Upper lobe of right lung (tissue), 1 donor: Measurements from ENCODE around the gene ALDH4A1. TPM values are rescaled to one million over a fixed set of nuclear protein-coding genes. Genes with fewer than 3 reads are reported as not detected.
A peak's percentile ranks its signal among the peaks of the same experiment; 100 is the strongest.

Experiments
- ATAC-seq: fragments of 200-7000 bp; cut with Tn5 transposase; one replicate; pipeline ENCODE4 v1.9.1; 2020; ENCODE audit warnings: mild to moderate bottlenecking, moderate library complexity
- DNase-seq: peaks from one replicate; pipeline ENCODE4 v3.0.0-alpha.2; 2020
- H3K27ac ChIP-seq: fragments of 200-600 bp; one replicate; pipeline ENCODE4 v1.8.0; 2022
- H3K27me3 ChIP-seq: fragments of 200-600 bp; one replicate; pipeline ENCODE4 v1.8.0; 2022; ENCODE audit warnings: mild to moderate bottlenecking
- H3K36me3 ChIP-seq: fragments of 200-600 bp; one replicate; pipeline ENCODE4 v1.8.0; 2022
- H3K4me1 ChIP-seq: fragments of 200-600 bp; one replicate; pipeline ENCODE4 v1.8.0; 2022
- H3K4me3 ChIP-seq: fragments of 200-600 bp; one replicate; pipeline ENCODE4 v1.8.0; 2022; ENCODE audit warnings: mild to moderate bottlenecking
- H3K9me3 ChIP-seq: fragments of 200-600 bp; one replicate; pipeline ENCODE4 v1.8.0; 2022
- CTCF ChIP-seq: fragments of 200-600 bp; IDR thresholded peaks from one replicate; pipeline ENCODE4 v1.8.0; 2022; ENCODE audit warnings: antibody characterized with exemption
- intact Hi-C: fragments of 100-400 bp; cut with DNase I; formaldehyde crosslinking; loops from one replicate; pipeline ENCODE4 v1.11.0; 2022
- total RNA-seq: library from RNA; stranded (reverse); fragmentation: NEBNext Ultra II Directional; extraction: Animal tissue kit (Norgen Biotek cat#: 25700); gene quantifications from one replicate; pipeline ENCODE4 v1.2.1, GENCODE V29; 2021
- donor health status: DM: no; HTN: yes; CAD: no; lungs with severe emphysema.

Gene ALDH4A1
- total RNA-seq, 1 donor from 2014 or later: 11.8 TPM

DNA sequence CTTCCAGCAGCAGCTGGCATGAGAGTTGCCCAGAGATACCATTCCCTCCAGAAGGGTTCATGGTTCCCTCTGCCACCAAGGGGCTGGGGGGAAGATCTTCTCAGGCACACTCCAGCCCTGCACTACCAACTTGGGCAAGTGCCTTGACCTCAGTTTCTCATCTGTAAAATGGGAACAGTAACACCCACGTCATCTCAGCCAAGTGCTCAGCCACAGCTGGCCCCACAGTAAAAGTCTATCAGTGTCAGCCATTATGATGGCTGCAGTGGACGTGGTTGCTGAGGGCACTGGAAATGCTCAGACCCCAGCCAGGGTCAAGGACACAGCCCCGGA, 26.6 kb downstream of the ALDH4A1 start:
- TF ChIP-seq CTCF: no peak
- Histone ChIP-seq H3K36me3 (no peaks in the 10 kb centered on the region), H3K9me3 (no peaks in the 10 kb centered on the region), H3K4me3 (no peak overlapping the region), H3K27ac (no peak overlapping the region), H3K4me1 (no peaks in the 10 kb centered on the region), H3K27me3 (no peaks in the 10 kb centered on the region)
- DNase-seq (no peak), ATAC-seq (no peak)
- intact Hi-C loops: loop anchor here (10.0 kb wide), 1 partner anchor 281 kb away; no protein-coding TSS in a partner anchor

GRCh38 chr1:18875107-18875795, 27.1 kb downstream of the ALDH4A1 start:
- no peaks in the 10 kb centered on the region for H3K27me3 ChIP-seq
- peak; percentile 91 for DNase-seq
- intact Hi-C loops: loop anchor here (10.0 kb wide), 1 partner anchor 280 kb away; no protein-coding TSS in a partner anchor
- ATAC-seq: peak; percentile 89
- no peak overlapping the region for H3K27ac ChIP-seq
- H3K4me1 ChIP-seq: no peaks in the 10 kb centered on the region
- H3K4me3 ChIP-seq: no peak overlapping the region
- H3K36me3 ChIP-seq: no peaks in the 10 kb centered on the region
- TF ChIP-seq CTCF: peak; percentile 86
- H3K9me3 ChIP-seq: no peaks in the 10 kb centered on the region

DNA sequence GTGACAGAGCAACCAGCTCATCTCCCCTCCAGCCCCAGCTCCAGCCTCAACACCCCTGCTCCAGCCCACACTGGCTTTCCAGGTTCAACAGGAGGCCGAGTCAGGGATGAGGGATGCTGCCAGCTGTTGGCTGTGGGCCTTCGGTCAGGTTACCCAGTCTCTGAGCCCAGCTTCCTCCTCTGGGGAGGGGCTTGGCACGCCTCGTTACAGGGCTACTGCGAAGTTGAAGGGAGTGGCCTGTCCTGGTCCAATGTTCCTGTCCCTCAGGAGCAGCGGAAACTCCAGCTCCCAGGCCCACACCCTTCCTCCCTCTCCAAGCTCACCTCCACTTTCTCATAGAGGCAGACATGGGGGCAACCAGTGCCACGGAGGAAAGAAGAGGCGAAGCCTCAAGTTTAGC, 27.8 kb downstream of the ALDH4A1 start:
- DNase-seq: no peak
- no peak for TF ChIP-seq CTCF
- H3K36me3 ChIP-seq: no peaks in the 10 kb centered on the region
- intact Hi-C loops: loop anchor here (10.0 kb wide), 1 partner anchor 280 kb away; no protein-coding TSS in a partner anchor
- no peaks in the 10 kb centered on the region for H3K4me1 ChIP-seq
- no peak overlapping the region for H3K27ac ChIP-seq
- no peak for ATAC-seq
- no peaks in the 10 kb centered on the region for H3K27me3 ChIP-seq
- no peak overlapping the region for H3K4me3 ChIP-seq
- H3K9me3 ChIP-seq: no peaks in the 10 kb centered on the region

GRCh38 chr1:18874036-18874435, 28.3 kb downstream of the ALDH4A1 start:
- H3K27ac ChIP-seq: no peak overlapping the region
- no peak overlapping the region for H3K4me3 ChIP-seq
- no peaks in the 10 kb centered on the region for H3K27me3 ChIP-seq
- DNase-seq: no peak
- TF ChIP-seq CTCF: no peak
- no peaks in the 10 kb centered on the region for H3K4me1 ChIP-seq
- intact Hi-C loops: loop anchor here (10.0 kb wide), 1 partner anchor 279 kb away; no protein-coding TSS in a partner anchor
- no peaks in the 10 kb centered on the region for H3K9me3 ChIP-seq
- ATAC-seq: no peak
- H3K36me3 ChIP-seq: no peaks in the 10 kb centered on the region

DNA sequence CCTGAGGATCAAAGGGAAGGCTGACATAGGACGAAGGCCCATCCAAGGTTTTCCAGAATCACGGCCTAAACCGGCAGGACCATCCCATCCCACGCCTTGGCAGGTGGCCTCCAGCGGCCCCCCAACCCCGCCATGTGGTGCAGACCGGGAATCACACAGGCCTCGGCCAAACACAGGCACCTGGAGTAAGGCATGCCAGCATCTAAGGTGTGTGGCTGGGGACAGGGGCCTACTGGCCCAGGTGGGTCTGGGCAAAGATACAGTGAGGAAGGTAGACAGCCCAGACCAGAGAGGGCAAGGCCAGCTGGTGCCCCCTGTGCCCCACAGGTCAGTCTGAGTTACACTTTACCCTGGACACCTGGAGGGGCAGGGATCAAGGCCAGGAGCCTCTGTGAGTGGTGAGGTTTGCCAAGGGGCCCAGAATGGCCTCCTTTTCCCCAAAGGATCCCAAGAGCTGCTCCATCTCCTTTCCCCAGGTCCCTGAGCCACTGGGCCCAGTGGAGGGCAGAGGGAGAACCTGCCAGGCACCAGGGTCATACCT, 30.2 kb downstream of the ALDH4A1 start:
- intact Hi-C loops: loop anchor here (10.0 kb wide), 1 partner anchor 277 kb away; no protein-coding TSS in a partner anchor
- H3K4me1 ChIP-seq: no peaks in the 10 kb centered on the region
- H3K9me3 ChIP-seq: no peaks in the 10 kb centered on the region
- ATAC-seq: no peak
- no peaks in the 10 kb centered on the region for H3K27me3 ChIP-seq
- no peak overlapping the region for H3K27ac ChIP-seq
- DNase-seq: no peak
- no peaks in the 10 kb centered on the region for H3K36me3 ChIP-seq
- no peak overlapping the region for H3K4me3 ChIP-seq
- no peak for TF ChIP-seq CTCF
